GM21360 (cell line): ENCODE results near the gene TIMM8A.

ENCODE experiments used
- ATAC-seq: cut with Tn5 transposase; IDR thresholded peaks from one replicate; pipeline ENCODE4 v1.9.1; 2021; ENCODE audit warnings: mild to moderate bottlenecking, moderate library complexity; ENCODE audit not compliant: unreplicated experiment

The TIMM8A gene, protein sequence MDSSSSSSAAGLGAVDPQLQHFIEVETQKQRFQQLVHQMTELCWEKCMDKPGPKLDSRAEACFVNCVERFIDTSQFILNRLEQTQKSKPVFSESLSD

DNA sequence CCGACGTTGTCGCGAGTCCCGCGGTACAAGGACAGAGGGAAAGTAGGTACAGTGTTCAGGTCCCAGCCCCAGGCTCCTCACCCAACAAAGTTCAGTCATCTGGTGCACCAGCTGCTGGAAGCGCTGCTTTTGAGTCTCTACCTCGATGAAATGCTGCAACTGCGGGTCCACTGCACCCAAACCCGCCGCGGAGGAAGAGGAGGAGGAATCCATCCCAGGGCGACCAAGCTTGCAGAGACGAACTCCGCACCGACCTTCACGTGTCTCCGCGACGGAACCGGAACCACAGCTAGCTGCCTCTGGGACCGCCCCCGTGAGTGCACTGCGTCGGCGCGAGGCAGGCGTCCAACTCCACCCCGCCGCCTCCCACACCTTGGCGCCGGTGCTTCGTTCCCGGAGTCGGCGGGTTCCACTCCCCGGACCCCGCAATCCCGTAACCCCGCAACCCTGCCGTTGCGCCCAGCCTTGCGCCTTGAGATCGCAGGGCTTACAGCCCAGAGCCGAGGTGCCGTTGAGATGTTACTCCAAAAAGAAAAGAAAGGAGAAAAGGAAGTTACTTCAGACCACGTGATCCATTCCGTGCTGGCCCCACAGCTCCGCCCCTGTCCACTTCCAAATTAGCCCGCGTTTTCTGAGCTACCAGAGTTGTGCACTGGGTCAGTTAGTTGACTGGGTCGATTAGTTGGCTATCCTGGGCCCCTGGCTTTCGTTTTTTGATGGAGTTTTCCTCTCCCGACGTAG lies at the start of gene TIMM8A:
Gene TIMM8A (minus strand): TSS at position 291 of the 741 bp plus-strand sequence. CDS start 78 bp downstream, at position 213.
- peak; percentile 92 for ATAC-seq

DNA sequence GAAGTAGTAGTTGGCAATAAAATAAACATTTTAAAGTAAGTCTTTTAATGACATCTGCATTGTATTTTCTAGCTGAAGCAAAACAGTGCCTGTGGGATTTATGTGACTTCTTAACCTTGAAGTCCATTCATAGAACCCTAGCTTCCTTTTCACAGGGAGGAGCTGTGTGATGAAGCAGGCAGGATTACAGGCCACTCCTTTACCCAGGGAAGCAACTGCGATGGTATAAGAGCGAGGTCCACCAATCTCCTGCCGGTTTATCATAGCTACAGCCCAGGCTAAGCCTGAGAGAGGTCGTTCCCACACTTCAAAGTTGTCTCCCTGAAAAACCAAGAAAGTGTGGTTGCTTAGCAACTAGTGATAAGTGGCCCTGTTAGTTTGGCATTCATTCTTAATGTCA lies 49.2 kb upstream of the TIMM8A start:
- ATAC-seq, result no peak

DNA sequence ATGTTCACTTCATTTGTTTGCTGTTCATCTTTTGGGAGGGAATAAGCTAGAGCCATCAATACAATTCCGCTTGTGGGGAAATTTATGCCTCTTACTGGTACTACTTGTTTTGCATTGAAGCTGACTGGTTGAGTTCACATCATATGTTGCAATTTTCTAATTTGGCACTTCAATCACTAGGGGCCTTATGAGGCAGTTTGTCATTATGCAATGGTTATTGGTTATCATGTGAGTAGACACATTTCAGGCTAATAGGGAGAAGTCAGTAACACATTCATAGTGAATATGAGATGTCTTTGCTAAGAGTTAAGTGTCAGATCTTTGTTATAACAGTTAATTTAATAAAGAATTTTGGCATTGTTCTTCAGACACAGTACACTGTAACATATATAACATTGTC lies 47.2 kb upstream of the TIMM8A start:
- ATAC-seq, result no peak

DNA sequence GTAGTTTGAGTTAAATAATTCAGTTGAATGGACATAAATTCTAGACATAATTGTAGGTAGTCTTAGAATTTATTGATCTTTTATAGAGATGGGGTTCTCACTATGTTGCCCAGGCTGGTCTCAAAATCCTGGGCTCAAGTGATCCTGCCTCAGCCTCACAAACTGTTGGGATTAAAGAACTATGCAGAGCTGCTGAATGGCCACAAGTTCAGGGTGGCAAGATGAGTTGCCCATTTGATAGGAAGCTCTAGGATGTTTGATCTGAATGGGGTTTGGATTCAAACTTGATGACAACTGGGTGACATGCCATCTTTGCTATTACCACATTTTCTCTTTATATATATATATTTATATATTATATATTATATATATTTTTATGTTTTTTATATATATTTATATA lies 45.8 kb upstream of the TIMM8A start:
- ATAC-seq, result no peak

DNA sequence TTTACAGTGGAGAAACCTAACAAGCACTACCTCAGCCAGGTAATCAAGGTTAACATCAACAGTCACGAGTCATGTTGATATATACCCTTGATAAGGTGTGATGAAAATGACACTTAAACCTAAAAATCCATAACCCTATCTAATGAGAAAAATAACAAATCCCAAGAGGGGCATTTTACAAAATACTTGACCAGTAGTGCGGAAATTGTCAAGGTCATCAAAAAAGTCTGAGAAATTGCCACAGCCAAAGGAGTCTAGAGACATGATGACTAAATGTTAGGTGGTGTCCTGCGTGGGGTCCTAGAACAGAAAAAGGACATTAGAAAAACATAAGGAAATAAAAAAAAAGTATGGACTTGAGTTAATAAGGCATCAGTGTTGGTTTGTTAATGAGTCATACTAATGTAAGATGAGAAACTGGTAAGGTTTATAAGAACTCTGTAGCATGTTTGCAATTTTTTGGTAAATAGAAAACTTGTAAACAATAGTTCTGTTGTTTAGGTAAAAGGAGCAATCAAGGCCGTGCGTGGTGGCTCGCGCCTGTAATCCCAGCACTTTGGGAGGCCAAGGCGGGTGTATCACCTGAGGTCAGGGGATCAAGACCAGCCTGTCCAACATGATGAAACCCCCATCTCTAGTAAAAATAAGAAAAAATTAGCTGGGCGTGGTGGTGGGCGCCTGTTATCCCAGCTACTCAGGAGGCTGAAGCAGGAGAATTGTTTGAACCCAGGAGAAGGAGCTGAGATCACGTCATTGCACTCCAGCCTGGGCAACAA lies 45.2 kb upstream of the TIMM8A start:
- ATAC-seq, result no peak

DNA sequence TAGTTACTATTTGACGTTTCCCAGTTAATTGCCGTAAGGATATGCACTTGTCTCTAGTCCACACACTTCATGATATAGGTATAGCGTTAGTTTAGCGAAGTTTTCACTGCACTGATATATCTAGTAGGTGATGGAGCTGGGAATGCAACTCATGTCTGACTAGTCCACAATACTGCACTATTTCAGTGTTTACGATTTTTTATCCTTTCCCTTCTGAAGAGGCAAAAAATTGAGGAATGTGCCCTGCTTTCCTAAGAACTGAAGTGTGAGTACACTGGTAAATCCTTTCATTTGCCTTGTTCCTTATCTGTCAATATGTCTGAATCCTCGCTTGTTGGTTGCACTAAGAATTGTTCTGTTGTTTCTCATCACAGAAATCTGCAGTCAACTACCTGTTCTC lies 43.3 kb upstream of the TIMM8A start:
- no peak for ATAC-seq

DNA sequence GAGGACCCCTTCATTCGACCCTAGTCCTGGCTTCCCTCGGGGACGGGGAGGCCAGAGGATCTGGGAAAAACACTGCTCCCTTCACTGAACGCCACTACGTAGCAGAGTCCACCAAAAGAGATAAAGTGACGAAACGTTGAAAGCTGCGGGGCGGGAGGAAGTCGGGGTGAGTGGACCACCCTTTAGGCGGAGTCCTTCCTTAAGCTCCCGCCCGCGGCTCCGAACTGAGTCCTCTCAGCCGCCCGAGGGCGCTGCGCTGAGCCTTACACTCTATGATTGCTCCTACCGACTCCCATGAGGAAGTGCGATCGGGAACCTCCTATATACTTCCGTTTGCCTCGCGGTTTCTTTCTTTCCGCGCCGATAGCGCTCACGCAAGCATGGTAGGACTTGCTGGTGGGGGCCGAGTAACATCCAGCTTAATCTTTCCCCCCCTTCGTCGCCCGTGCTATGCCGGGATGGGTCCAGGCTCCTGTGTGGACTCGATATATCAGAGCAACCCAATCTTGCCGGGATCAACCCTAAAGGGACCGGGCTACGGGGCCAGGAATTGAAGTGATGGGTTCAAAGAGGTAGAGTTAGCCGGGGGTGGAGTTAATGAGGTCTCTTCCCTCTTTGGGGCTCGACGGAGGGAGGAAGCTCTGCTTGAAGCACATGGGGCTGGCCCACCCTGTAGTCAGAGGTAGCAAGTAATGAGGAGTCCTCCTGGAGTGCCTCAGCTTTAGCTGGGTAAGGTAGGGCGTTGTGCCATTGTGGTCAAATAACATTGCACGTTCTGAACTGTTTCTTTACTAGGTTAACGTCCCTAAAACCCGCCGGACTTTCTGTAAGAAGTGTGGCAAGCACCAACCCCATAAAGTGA lies 42.4 kb upstream of the TIMM8A start, which contains the start of gene RPL36A:
Gene RPL36A (plus strand): TSS at position 348 of the 862 bp plus-strand sequence. CDS start 33 bp downstream, at position 381.
- ATAC-seq, result peak; percentile 78

DNA sequence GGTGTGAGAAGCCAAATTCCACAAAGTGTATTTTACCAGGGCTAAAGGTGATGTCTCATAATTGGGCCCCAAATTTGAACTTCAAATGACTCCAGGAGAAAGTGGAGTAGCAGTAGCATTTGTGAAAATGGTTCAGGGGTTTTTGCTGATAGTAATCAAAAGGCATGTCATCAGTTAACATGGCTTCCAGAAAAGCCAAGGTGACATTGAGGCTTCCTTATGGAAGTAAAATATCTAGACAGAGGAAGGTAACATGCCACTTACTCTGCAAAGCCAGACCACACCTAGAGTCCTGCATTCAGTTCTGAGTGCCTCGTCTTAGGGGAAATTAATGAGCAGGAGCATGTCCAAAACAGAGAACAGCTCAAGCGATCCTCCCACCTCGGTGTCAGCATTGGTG lies 40.1 kb upstream of the TIMM8A start:
- no peak for ATAC-seq

DNA sequence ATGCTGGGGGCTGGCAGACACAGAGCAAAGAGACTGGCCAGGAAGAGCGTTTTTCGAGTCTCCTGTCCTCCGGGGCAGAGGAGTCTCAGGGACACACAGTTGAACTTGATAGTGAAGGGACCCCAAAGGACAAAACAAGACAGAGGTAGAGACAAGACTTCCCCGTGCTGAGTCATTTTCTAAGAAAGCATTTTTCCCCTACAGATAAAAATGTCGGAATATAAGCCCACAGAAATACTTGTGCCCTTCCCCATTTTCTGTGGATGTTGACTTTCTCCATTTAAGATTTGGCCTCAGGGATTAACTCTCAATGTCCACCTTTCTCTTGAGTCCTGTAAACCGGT lies 38.0 kb upstream of the TIMM8A start:
- peak; percentile 0 for ATAC-seq

DNA sequence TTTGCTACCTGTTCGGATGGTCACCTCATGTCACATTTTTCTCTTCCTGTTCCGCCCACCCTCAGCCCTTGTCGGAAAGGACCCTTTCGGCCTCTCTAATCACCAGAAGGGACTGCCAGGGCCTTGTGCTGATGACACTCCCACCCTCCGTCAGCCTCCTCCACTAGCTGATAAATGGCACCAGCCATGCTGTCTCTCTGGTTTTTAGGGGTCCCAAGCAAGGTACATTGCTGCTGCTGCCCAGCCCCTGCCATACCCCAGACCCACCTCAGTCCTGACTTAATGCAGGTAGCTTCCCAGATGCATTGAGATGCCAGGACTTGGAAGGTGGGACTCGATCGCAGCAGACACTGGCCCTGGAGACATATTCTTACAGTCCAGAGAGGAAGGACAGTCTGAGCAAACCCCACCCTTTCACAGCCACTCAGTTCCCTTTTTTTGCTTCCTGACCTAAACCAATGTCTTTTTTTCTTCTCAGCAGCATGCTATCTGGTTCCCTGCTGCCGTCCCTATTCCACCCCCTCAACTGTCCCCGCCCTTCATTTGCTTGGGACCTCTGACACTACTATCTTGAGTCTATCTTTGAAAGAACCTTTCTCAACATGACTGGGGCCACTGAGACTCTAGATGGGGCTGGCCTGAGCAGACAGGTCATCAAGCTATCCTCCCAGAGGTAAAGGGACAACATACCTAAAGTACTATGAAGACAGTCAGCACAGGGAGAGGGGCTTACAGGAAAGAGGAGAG lies 37.4 kb upstream of the TIMM8A start, which contains the start of gene BTK:
Gene BTK (minus strand): TSS at position 397 of the 747 bp plus-strand sequence. CDS start 10,907 bp downstream, outside the sequence.
- ATAC-seq, result peak; percentile 56

DNA sequence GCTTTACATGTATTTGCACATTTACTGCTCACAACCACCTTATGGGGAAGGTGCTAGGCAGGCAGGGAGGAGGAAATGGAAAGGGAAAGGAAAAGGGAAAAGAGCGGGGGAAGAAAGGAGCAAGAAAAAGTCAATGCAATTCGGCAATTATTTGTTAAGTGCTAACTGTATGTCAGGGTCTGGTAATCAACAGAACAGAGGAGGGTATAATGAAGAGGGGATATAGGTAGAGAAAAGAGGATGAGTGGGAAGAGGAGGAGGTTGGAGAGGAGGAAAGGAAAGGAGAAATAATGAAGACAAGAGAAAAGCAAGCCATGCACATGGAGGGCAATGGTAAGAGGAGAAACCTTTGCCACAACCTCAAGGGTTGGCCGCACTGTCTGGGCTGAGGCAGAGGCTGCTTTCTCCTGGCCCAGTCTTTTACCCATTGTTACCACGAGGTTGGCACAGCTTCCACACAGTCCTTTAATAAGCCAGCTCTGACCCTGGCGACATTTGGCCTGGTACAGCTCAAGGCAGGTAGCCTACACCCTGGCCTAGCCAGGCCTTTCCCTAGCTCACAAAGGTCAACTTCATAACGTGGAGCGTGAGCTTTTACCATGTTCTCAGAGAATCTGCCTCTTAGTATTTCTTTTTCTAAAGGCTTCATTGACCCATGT lies 36.6 kb upstream of the TIMM8A start:
- no peak for ATAC-seq

DNA sequence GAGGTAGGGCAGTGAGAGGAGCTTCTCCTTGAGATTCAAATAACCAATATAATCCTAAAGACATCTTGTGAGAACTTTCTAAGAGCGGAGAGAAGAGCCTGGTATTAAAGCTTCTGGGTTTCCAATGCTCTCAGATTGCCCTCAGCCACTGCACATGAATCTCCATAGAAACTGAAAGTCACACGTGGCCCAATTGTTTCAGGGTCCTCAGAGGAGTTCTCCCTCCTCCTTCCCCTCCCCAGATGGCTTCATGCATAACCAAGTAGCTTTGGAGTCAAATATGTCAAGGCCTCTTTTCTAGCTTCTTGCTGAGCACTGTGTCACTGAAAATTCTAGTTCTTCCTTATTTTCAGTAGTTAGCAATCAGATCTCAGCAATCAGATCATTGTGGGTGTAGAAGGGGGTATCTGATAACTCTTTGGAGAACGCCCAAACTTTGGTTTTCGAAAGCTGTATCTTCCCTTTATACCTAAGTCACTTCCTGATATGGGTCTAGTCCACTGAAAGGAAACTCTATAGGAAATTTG lies 35.2 kb upstream of the TIMM8A start:
- peak; percentile 73 for ATAC-seq

DNA sequence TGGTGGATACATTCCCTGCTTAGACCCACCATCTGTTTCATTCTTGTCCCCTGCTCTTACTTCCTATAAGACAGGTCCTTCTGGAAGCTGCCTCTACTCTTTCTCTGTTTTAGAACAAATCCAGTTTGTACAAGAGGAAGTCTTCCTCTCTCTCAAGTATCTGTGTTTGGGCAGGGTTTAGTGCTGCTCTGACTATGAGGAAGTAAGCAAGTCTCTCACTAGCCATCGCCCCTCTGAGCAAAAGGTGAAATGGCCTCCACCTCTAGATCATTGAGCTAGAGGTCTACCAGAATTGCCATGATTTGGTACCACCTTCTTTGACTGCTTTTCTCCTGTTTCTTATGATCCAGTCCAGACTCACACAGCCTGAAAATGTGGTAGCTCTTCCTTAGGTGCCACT lies 29.0 kb upstream of the TIMM8A start:
- ATAC-seq, result no peak

DNA sequence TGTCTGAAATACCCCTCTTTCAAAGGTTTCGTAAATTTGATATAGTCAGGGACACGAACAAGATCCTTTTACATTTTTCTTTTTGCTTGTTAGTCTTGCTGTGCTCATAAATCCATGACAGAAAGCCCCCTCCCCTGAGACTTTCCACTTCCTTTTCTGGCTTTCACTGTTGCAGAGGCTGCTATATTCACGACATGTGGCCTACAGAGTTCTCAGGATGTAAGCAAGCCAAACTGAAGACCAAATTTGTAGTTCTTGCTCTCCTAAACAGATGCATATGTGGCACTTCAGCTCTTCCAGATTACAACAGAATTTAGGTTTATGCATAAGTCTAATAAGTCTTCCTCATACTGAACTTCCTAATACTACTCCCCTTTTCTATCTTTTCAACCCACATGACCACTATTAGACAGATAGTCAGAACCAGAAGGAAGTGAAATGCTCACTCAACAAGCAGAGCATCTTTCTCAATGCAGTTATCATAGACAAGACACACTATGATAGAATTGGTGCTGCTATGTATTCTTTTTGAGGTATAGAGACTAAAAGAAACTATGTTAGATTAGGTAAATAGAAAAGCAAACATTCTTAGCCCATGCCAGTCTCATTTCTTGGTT lies 22.5 kb upstream of the TIMM8A start:
- ATAC-seq, result peak; percentile 65

DNA sequence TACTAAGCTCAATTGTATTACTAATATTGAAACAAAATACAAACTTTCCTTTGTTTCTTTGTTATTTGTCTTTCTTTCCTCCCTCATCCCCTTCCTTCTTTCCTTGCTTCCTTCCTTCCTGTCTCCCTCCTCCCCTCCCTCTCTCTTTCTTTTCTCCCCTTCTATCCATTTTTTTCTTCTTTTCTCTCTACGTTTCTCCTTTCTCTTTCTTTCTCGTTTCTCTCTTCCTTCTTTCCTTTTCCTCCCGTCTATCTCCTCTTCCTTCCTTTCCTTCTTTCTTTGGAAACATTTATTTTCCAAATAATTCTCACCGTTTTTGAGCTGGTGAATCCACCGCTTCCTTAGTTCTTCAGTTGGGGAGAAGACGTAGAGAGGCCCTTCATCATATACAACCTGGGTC lies 21.1 kb upstream of the TIMM8A start:
- ATAC-seq, result no peak

DNA sequence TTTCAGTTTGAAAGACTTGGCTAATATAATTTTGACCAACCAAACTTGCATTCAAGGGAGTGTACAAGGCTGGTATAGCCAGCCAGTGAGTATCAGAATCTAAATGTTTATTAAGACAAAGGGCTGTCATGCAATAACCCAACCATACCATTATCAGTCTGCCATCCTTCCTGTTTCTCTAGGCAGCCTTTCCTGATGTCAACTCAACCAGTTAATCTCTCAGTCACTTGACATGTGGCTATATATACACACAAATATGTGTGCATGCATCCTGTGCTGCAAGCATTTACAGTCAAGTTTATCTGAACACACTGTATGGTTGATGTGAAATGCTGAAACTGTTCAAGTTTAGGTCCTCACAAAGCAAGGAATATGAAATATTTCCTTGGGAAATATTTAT lies 20.3 kb upstream of the TIMM8A start:
- no peak for ATAC-seq

DNA sequence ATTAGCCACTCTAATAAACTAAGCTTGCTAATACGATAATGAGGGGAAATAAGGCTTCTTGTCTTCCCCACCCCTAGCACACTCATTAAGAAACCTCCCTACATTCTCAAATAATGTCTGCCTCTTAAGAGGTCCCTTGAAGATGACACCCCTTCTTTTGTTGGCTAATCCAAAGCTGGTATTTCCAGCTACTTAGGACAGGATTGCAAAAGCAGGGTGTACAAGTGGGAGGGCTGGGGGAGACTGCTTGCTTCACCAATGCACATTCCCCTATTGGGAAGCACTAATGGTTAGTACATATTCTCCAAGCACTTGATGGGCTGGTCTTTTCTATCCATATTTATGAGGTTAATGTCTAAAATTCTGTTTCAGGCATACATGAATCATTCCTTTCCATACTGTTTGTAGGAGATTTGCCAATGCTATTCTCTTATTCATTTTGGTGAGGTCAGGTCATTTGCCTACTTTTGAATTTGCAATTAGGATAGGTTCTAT lies 16.8 kb upstream of the TIMM8A start:
- ATAC-seq, result no peak

DNA sequence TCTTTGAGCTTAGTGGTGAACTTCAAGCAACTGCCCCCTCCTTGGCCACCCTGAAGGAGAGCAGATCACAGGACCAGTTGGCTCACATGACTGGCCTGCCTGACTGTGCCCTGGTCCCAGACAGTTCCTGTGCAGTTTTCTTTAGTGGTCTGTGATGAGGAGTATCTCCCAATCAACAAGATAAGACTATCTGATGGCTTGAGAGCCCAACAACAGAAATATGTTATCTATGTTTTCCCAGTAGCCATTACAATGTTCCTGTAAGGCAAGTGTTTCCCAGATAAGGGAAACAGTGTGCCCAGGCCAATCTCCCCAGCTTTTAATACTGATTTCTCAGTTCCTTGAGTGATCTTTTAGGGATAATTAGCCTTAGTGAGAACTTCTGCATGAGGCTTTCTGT lies 14.2 kb upstream of the TIMM8A start:
- ATAC-seq, result no peak

DNA sequence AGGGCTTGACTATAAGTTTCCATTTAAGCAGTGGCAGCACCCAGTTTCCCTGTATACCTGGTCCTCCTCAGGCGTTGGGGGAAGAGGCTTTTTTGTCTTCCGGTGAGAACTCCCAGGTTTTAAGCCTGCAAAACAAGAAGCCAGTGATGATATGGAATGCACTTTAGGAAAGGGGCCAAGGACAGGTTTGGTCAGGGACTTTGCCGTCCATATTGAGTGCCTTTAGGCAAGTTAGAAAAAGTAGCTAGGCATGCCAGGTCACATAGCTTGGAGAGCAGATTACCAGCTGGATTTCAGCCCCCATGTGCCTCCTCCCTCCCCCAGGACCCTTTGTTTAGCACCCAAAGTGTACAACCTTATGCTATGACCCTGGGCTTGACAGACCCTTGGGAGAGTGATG lies 13.6 kb upstream of the TIMM8A start:
- ATAC-seq, result no peak
